Measurements from ENCODE around the gene ERICH6.

ERICH6 gene

GRCh38 chr3:150745832-150746231 lies 42.1 kb upstream of the ERICH6 start:
- Histone ChIP-seq H2AFZ (ENCODE audit: low read depth, low read length, severe bottlenecking) (no peak overlapping the region), H3K36me3 (ENCODE audit: low read length) (no peaks in the 10 kb centered on the region), H3K79me2 (ENCODE audit: insufficient read depth, low read length) (peaks cover 80% of the 10 kb centered on the region), H4K20me1 (ENCODE audit: low read depth, low read length) (no peaks in the 10 kb centered on the region; the same call in 1 of the 2 replicates), H3K4me2 (ENCODE audit: low read depth, low read length, poor library complexity, severe bottlenecking) (no peak overlapping the region), H3K27me3 (ENCODE audit: low read length) (no peaks in the 10 kb centered on the region), H3K9me3 (ENCODE audit: insufficient read depth, low read length) (no peaks in the 10 kb centered on the region), H3F3A (ENCODE audit: insufficient read depth) (no peaks in the 10 kb centered on the region), H3K4me3 (ENCODE audit: insufficient read depth, low read length, poor library complexity, severe bottlenecking) (no peak overlapping the region), H3K27ac (ENCODE audit: low read depth, low read length) (no peak overlapping the region), H3K9me2 (replicated peaks; ENCODE audit: insufficient read depth, low read length) (no peaks in the 10 kb centered on the region), H3K9ac (ENCODE audit: low read length) (no peak overlapping the region)
- no peak for TF ChIP-seq EZH2phosphoT487 (conservative IDR thresholded peaks at IDR 0.05; ENCODE audit: low read length)
- TF ChIP-seq CTCF (IDR thresholded peaks at IDR 0.05; ENCODE audit: insufficient read depth, low read length, poor library complexity, severe bottlenecking): no peak

- Histone ChIP-seq H3F3A (ENCODE audit: insufficient read depth) (peaks cover 6% of the 10 kb centered on the region; the same call in 1 of the 2 replicates), H3K9me2 (replicated peaks; ENCODE audit: insufficient read depth, low read length) (no peaks in the 10 kb centered on the region), H4K20me1 (ENCODE audit: low read depth, low read length) (no peaks in the 10 kb centered on the region; the same call in 1 of the 2 replicates), H3K9me3 (ENCODE audit: insufficient read depth, low read length) (no peaks in the 10 kb centered on the region), H3K79me2 (ENCODE audit: insufficient read depth, low read length) (peaks cover 71% of the 10 kb centered on the region), H3K4me3 (ENCODE audit: insufficient read depth, low read length, poor library complexity, severe bottlenecking) (no peak overlapping the region), H2AFZ (ENCODE audit: low read depth, low read length, severe bottlenecking) (no peak overlapping the region), H3K36me3 (ENCODE audit: low read length) (no peaks in the 10 kb centered on the region), H3K9ac (ENCODE audit: low read length) (no peak overlapping the region), H3K27me3 (ENCODE audit: low read length) (no peaks in the 10 kb centered on the region), H3K4me2 (ENCODE audit: low read depth, low read length, poor library complexity, severe bottlenecking) (no peak overlapping the region), H3K27ac (ENCODE audit: low read depth, low read length) (no peak overlapping the region)
- TF ChIP-seq EZH2phosphoT487 (conservative IDR thresholded peaks at IDR 0.05; ENCODE audit: low read length) (no peak), CTCF (IDR thresholded peaks at IDR 0.05; ENCODE audit: insufficient read depth, low read length, poor library complexity, severe bottlenecking) (no peak)
These were observed 41.1 kb upstream of the ERICH6 start for GRCh38 chr3:150744919-150745211.

GRCh38 chr3:150744041-150744918 lies 40.6 kb upstream of the ERICH6 start:
- H3K27ac ChIP-seq (ENCODE audit: low read depth, low read length): no peak overlapping the region
- no peak overlapping the region for H3K4me2 ChIP-seq (ENCODE audit: low read depth, low read length, poor library complexity, severe bottlenecking)
- no peaks in the 10 kb centered on the region; the same call in 1 of the 2 replicates for H4K20me1 ChIP-seq (ENCODE audit: low read depth, low read length)
- no peaks in the 10 kb centered on the region for H3K27me3 ChIP-seq (ENCODE audit: low read length)
- TF ChIP-seq CTCF (IDR thresholded peaks at IDR 0.05; ENCODE audit: insufficient read depth, low read length, poor library complexity, severe bottlenecking) (no peak), EZH2phosphoT487 (conservative IDR thresholded peaks at IDR 0.05; ENCODE audit: low read length) (no peak)
- no peak overlapping the region for H2AFZ ChIP-seq (ENCODE audit: low read depth, low read length, severe bottlenecking)
- H3K4me3 ChIP-seq (ENCODE audit: insufficient read depth, low read length, poor library complexity, severe bottlenecking): no peak overlapping the region
- H3K9me3 ChIP-seq (ENCODE audit: insufficient read depth, low read length): no peaks in the 10 kb centered on the region
- H3F3A ChIP-seq (ENCODE audit: insufficient read depth): peaks cover 9% of the 10 kb centered on the region; the same call in 1 of the 2 replicates
- H3K79me2 ChIP-seq (ENCODE audit: insufficient read depth, low read length): peaks cover 65% of the 10 kb centered on the region
- no peak overlapping the region for H3K9ac ChIP-seq (ENCODE audit: low read length)
- no peaks in the 10 kb centered on the region for H3K36me3 ChIP-seq (ENCODE audit: low read length)
- no peaks in the 10 kb centered on the region for H3K9me2 ChIP-seq (replicated peaks; ENCODE audit: insufficient read depth, low read length)

Data from SU-DHL-6 (cell line).